Caco-2 (cell line): ENCODE data around the gene GCGR. TPM values are rescaled to one million over a fixed set of nuclear protein-coding genes. Genes with fewer than 3 reads are reported as not detected.

Source experiments
- BruUV-seq: library from RNA; stranded (reverse); fragments of 400-500 nt; replicated peaks from 2 replicates; lab custom pipeline; 2021; lab: Mats Ljungman, UMichigan
- CTCF ChIA-PET: fragments of 300-600 bp; sonication (Branson Sonifier 250); formaldehyde crosslinking; loops from one replicate; lab custom pipeline; 2022; ENCODE audit warnings: antibody characterized with exemption; lab: Charles Lee
- POLR2A ChIA-PET: fragments of 300-600 bp; sonication (Branson Sonifier 250); formaldehyde crosslinking; loops from one replicate; lab custom pipeline; 2022; ENCODE audit warnings: antibody characterized with exemption; lab: Charles Lee
- DNase-seq, 2 experiments: peaks; one replicate each; pipeline versions ENCODE4 v3.0.0 to v3.0.0-alpha.2; 2020 to 2022
- H3K27me3 ChIP-seq: replicated peaks from 2 replicates; pipeline ENCODE4 v1.6.0; 2011; ENCODE audit warnings: low read length; ENCODE audit not compliant: control insufficient read depth, insufficient read depth
- H3K36me3 ChIP-seq: 2 replicates; pipeline ENCODE4 v1.5.1; 2011; ENCODE audit warnings: low read length; ENCODE audit not compliant: control insufficient read depth, insufficient read depth
- H3K4me1 ChIP-seq: fragments of 250-450 bp; sonication (Bioruptor Pico); 2 replicates; pipeline ENCODE4 v1.5.1; 2020; ENCODE audit warnings: mild to moderate bottlenecking
- H3K4me3 ChIP-seq: 2 replicates; pipeline ENCODE4 v1.5.1; 2011; ENCODE audit warnings: low read depth, mild to moderate bottlenecking, control low read depth, low read length
- H3K9me3 ChIP-seq: fragments of 250-450 bp; sonication (Bioruptor Pico); 2 replicates; pipeline ENCODE4 v1.5.1; 2020; ENCODE audit warnings: mild to moderate bottlenecking, moderate library complexity
- H3K27ac Mint-ChIP-seq: one replicate; pipeline ENCODE4 v1.8.0; 2022; ENCODE audit warnings: mixed read lengths; ENCODE audit not compliant: unreplicated experiment
- H3K27me3 Mint-ChIP-seq: one replicate; pipeline ENCODE4 v1.8.0; 2022; ENCODE audit warnings: mixed read lengths; ENCODE audit not compliant: insufficient read depth, unreplicated experiment
- H3K36me3 Mint-ChIP-seq: one replicate; pipeline ENCODE4 v1.8.0; 2022; ENCODE audit warnings: mild to moderate bottlenecking, mixed read lengths; ENCODE audit not compliant: insufficient read depth, unreplicated experiment
- H3K4me1 Mint-ChIP-seq: one replicate; pipeline ENCODE4 v1.8.0; 2022; ENCODE audit warnings: low read depth, mixed read lengths; ENCODE audit not compliant: unreplicated experiment
- H3K4me3 Mint-ChIP-seq: one replicate; pipeline ENCODE4 v1.8.0; 2022; ENCODE audit warnings: mild to moderate bottlenecking, moderate library complexity, mixed read lengths; ENCODE audit not compliant: unreplicated experiment
- H3K9me3 Mint-ChIP-seq: one replicate; pipeline ENCODE4 v1.8.0; 2022; ENCODE audit warnings: mixed read lengths; ENCODE audit not compliant: unreplicated experiment
- intact Hi-C: fragments of 100-400 bp; cut with micrococcal nuclease; formaldehyde crosslinking; loops from one replicate; pipeline ENCODE4 v1.10.0; 2022; ENCODE audit not compliant: unreplicated experiment
- total RNA-seq: library from RNA; stranded (reverse); gene quantifications from 2 replicates; pipeline ENCODE4 v1.2.3, GENCODE V29; 2022
- TF ChIP-seq, protein P1 (sequence below), 2 experiments: fragments of 200-600 bp in 1 of 2; IDR thresholded peaks; 1 replicate in 1 of 2; 2 replicates in 1 of 2; pipeline versions ENCODE4 v1.5.1 to v1.8.0; 2011 to 2022; ENCODE audit warnings: antibody characterized with exemption in 1 of 2, control low read depth in 1 of 2, inconsistent platforms in 1 of 2, low read depth in 1 of 2, low read length in 1 of 2, mild to moderate bottlenecking in 1 of 2, moderate library complexity in 1 of 2; ENCODE audit not compliant: insufficient read depth in 1 of 2, severe bottlenecking in 1 of 2, unreplicated experiment in 1 of 2

The GCGR gene
- total RNA-seq, 1 experiment from 2014 or later: 1.0 TPM

DNA sequence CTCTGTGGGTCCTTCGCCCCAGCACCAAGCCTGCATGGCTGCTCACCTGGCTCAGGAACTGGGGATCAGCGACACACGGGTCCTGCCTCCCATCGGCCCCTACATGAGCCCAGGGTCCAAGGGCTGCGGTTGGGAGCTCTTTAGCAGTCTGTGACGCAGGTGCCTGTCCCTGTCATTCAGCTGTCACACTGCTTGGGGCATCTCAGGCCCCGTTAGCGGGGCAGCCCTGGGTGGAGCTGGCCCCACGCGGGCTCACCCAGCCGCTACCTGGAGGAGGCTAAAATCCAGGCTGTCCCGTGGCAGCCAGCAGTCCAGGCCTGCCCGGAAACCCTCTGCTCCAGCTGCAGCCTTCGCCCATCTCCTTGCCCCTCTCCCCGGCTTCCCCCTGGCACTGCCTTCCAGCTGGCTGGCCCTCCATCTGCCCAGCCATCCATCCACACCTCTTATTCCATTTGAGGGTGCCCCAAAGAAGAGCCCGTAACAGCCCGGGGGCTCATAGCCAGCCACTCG lies 3.3 kb downstream of the GCGR start:
- H3K9me3 Mint-ChIP-seq: peaks cover 6% of the 10 kb centered on the region
- no peak overlapping the region for H3K27ac Mint-ChIP-seq
- Histone ChIP-seq H3K9me3 (no peaks in the 10 kb centered on the region), H3K4me1 (peaks cover 14% of the 10 kb centered on the region), H3K4me3 (no peak overlapping the region), H3K27me3 (no peaks in the 10 kb centered on the region), H3K36me3 (no peaks in the 10 kb centered on the region)
- peaks cover 8% of the 10 kb centered on the region for H3K36me3 Mint-ChIP-seq
- peaks cover 7% of the 10 kb centered on the region for H3K4me1 Mint-ChIP-seq
- POLR2A ChIA-PET: interaction anchor here (0.5 to 0.6 kb wide), 2 partner anchors 82 to 1926 kb away, joined by 7 to 10 read pairs; no protein-coding TSS in a partner anchor
- TF ChIP-seq, protein P1, sequence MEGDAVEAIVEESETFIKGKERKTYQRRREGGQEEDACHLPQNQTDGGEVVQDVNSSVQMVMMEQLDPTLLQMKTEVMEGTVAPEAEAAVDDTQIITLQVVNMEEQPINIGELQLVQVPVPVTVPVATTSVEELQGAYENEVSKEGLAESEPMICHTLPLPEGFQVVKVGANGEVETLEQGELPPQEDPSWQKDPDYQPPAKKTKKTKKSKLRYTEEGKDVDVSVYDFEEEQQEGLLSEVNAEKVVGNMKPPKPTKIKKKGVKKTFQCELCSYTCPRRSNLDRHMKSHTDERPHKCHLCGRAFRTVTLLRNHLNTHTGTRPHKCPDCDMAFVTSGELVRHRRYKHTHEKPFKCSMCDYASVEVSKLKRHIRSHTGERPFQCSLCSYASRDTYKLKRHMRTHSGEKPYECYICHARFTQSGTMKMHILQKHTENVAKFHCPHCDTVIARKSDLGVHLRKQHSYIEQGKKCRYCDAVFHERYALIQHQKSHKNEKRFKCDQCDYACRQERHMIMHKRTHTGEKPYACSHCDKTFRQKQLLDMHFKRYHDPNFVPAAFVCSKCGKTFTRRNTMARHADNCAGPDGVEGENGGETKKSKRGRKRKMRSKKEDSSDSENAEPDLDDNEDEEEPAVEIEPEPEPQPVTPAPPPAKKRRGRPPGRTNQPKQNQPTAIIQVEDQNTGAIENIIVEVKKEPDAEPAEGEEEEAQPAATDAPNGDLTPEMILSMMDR (IDR thresholded peaks at IDR 0.05; ENCODE audit: insufficient read depth in 1 of 2, low read depth in 1 of 2, low read length in 1 of 2, severe bottlenecking in 1 of 2, unreplicated experiment in 1 of 2): no peak
- peaks cover 22% of the 10 kb centered on the region for H3K27me3 Mint-ChIP-seq
- H3K4me3 Mint-ChIP-seq: no peak overlapping the region
- intact Hi-C loops: no loop called here
- no TSS peak for BruUV-seq
- CTCF ChIA-PET: interaction anchor here (0.6 to 1.6 kb wide), 8 partner anchors 19 to 121 kb away, joined by 3 to 7 read pairs (median 4); partner anchors contain the start of genes MAFG and MCRIP1
- DNase-seq: no peak

DNA sequence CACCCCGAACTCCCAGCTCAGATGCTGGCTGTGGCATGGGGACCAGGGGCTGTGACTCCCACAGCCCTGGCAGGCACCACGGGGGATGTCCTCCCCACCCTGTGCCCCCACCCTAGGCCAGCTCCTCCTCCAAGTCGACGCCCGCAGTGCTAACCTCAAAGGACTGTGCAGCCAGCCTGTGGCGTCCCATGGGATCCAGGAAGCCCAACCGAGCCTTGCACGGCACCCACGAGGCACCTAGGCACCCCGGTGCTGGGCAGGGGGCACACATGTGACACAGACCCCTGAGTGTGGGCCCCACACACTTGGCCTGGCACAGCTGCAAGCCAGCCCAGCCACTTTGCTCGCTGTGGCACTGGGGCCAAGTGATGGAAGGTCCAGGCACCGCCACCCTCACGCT lies 3.9 kb downstream of the GCGR start:
- TF ChIP-seq, protein P1 (IDR thresholded peaks at IDR 0.05; ENCODE audit: insufficient read depth in 1 of 2, low read depth in 1 of 2, low read length in 1 of 2, severe bottlenecking in 1 of 2, unreplicated experiment in 1 of 2): no peak
- Histone ChIP-seq H3K9me3 (no peaks in the 10 kb centered on the region), H3K4me3 (no peak overlapping the region), H3K36me3 (no peaks in the 10 kb centered on the region), H3K27me3 (no peaks in the 10 kb centered on the region), H3K4me1 (peaks cover 14% of the 10 kb centered on the region)
- H3K36me3 Mint-ChIP-seq: peaks cover 8% of the 10 kb centered on the region
- no peak for DNase-seq
- H3K27me3 Mint-ChIP-seq: peaks cover 16% of the 10 kb centered on the region
- peaks cover 6% of the 10 kb centered on the region for H3K9me3 Mint-ChIP-seq
- POLR2A ChIA-PET: interaction anchor here (0.5 to 0.6 kb wide), 2 partner anchors 83 to 1927 kb away, joined by 7 to 10 read pairs; no protein-coding TSS in a partner anchor
- no TSS peak for BruUV-seq
- CTCF ChIA-PET: interaction anchor here (0.5 to 1.6 kb wide), 7 partner anchors 18 to 153 kb away, joined by 3 to 7 read pairs (median 4); partner anchors contain the start of gene MCRIP1
- peaks cover 7% of the 10 kb centered on the region for H3K4me1 Mint-ChIP-seq
- intact Hi-C loops: no loop called here
- no peak overlapping the region for H3K27ac Mint-ChIP-seq
- H3K4me3 Mint-ChIP-seq: no peak overlapping the region

DNA sequence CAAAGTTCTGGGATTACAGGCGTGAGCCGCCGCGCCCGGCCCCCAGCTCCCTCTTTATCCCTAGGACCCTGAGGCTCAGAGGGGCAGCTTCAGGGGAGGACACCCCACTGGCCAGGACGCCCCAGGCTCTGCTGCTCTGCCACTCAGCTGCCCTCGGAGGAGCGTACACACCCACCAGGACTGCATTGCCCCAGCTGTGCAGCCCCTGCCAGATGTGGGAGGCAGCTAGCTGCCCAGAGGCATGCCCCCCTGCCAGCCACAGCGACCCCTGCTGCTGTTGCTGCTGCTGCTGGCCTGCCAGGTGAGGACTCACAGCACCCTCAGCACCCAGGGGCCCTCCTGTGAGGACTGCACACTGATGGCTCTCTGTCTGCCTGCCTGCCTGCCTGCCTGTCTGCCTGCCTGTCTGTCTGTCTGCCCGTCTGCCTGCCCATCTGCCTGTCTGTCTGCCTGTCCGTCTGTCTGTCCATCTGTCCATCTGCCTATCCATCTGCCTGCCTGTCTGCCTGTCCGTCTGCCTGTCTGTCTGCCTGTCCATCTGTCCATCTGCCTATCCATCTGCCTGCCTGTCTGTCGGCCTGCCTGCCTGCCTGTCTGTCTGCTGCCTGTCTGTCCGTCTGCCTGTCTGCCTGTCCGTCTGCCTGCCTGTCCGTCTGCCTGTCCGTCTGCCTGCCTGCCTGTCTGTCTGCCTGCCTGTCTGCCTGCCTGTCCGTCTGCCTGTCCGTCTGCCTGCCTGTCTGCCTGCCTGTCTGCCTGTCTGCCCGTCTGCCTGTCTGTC lies 5.0 kb downstream of the GCGR start:
- no peak overlapping the region for H3K4me3 ChIP-seq
- CTCF ChIA-PET: interaction anchor here (0.7 kb wide), 1 partner anchor 9 kb away, joined by 3 read pairs; no protein-coding TSS in a partner anchor
- Mint-ChIP-seq H3K4me1 (peaks cover 7% of the 10 kb centered on the region), H3K4me3 (no peak overlapping the region), H3K36me3 (peaks cover 8% of the 10 kb centered on the region), H3K27me3 (peaks cover 9% of the 10 kb centered on the region), H3K9me3 (peaks cover 6% of the 10 kb centered on the region), H3K27ac (no peak overlapping the region)
- POLR2A ChIA-PET: interaction anchor here (0.9 kb wide), 1 partner anchor 98 kb away, joined by 3 read pairs; no protein-coding TSS in a partner anchor
- DNase-seq: peak in 1 of 2 experiments; percentile 59
- peaks cover 14% of the 10 kb centered on the region for H3K4me1 ChIP-seq
- no peaks in the 10 kb centered on the region for H3K9me3 ChIP-seq
- no peaks in the 10 kb centered on the region for H3K27me3 ChIP-seq
- TF ChIP-seq, protein P1 (IDR thresholded peaks at IDR 0.05; ENCODE audit: insufficient read depth in 1 of 2, low read depth in 1 of 2, low read length in 1 of 2, severe bottlenecking in 1 of 2, unreplicated experiment in 1 of 2): peak in 1 of 2 experiments; percentile 38
- H3K36me3 ChIP-seq: no peaks in the 10 kb centered on the region
- intact Hi-C loops: no loop called here
- no TSS peak for BruUV-seq
